Measurements from ENCODE around the gene USP24. TPM values are rescaled to one million over a fixed set of nuclear protein-coding genes. Genes with fewer than 3 reads are reported as not detected.
"Not testable (repeated sequence)": the region's sequence is repeated elsewhere in the genome, so short reads cannot be mapped to it uniquely, and the experiment has no call there.

Gene USP24
- polyA plus RNA-seq, 1 experiment = 8.4 TPM

DNA sequence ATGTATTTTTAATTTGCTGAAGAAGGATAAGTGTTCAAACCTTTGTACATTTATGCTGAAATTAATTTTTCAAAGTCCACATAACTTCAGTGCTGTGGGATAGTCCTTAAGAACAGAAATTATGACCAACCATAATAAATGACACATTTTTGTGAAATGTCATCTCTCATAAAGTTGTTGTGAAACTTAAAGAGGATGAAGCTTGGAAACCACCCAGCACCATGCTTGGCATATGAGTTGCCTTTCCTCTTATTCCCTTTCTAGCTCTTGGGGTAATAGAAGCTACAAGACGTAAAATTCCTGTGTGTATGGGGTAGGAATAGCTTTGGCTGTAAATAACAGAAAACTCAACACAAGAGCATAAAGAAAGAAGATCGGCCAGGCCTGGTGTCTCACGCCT is 18.9 kb upstream of the USP24 start:
- Histone ChIP-seq H3K36me3 (ENCODE audit: control insufficient read depth, insufficient read depth, low read length) (no peaks in the 10 kb centered on the region), H3K4me3 (ENCODE audit: low read depth, low read length) (no peak overlapping the region), H3K27me3 (ENCODE audit: control insufficient read depth, insufficient read depth, low read length) (no peaks in the 10 kb centered on the region)
- DNase-seq (ENCODE audit: low read depth) = no peak
- TF ChIP-seq, protein P1, sequence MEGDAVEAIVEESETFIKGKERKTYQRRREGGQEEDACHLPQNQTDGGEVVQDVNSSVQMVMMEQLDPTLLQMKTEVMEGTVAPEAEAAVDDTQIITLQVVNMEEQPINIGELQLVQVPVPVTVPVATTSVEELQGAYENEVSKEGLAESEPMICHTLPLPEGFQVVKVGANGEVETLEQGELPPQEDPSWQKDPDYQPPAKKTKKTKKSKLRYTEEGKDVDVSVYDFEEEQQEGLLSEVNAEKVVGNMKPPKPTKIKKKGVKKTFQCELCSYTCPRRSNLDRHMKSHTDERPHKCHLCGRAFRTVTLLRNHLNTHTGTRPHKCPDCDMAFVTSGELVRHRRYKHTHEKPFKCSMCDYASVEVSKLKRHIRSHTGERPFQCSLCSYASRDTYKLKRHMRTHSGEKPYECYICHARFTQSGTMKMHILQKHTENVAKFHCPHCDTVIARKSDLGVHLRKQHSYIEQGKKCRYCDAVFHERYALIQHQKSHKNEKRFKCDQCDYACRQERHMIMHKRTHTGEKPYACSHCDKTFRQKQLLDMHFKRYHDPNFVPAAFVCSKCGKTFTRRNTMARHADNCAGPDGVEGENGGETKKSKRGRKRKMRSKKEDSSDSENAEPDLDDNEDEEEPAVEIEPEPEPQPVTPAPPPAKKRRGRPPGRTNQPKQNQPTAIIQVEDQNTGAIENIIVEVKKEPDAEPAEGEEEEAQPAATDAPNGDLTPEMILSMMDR (IDR thresholded peaks at IDR 0.05; ENCODE audit: insufficient read depth, low read depth, low read length) = no peak
- CTCF ChIA-PET = interaction anchor here (1.3 kb wide), 1 partner anchor 15 kb away, joined by 5 read pairs; no protein-coding TSS in a partner anchor
- POLR2A ChIA-PET = no interaction called here

DNA sequence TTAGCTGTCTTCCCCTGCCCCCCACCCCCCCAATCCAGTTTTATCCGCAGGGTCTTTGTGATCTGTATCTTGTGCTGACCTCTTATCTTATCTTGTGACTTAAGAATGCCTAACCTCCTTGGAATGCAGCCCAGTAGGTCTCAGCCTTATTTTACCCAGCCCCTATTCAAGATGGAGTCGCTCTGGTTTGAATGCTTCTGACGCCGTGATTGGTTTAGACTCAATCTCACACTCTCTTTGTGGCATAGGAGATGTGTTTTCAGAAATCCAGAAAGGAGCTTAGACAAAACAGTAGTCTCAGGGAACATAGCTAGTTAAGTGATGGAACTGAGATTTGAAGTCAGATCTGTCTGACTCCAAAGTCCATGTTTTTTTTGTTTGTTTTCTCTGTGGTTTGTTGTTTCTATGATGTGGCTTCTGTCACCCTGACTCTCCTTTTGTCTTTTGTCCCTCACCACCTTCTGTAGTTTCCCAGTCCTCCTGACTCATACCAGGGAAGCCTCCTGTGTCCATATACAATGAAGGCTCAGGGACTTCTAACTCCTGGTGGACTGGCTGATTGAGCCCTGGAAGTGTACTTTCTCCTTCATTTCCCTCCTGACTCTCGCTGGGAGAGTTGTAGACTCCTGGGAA is 18.1 kb upstream of the USP24 start:
- TF ChIP-seq, protein P1 (IDR thresholded peaks at IDR 0.05; ENCODE audit: insufficient read depth, low read depth, low read length) = no peak
- ChIA-PET POLR2A (no interaction called here), CTCF (no interaction called here)
- Histone ChIP-seq H3K4me3 (ENCODE audit: low read depth, low read length) (no peak overlapping the region), H3K36me3 (ENCODE audit: control insufficient read depth, insufficient read depth, low read length) (no peaks in the 10 kb centered on the region), H3K27me3 (ENCODE audit: control insufficient read depth, insufficient read depth, low read length) (no peaks in the 10 kb centered on the region)
- no peak for DNase-seq (ENCODE audit: low read depth)

DNA sequence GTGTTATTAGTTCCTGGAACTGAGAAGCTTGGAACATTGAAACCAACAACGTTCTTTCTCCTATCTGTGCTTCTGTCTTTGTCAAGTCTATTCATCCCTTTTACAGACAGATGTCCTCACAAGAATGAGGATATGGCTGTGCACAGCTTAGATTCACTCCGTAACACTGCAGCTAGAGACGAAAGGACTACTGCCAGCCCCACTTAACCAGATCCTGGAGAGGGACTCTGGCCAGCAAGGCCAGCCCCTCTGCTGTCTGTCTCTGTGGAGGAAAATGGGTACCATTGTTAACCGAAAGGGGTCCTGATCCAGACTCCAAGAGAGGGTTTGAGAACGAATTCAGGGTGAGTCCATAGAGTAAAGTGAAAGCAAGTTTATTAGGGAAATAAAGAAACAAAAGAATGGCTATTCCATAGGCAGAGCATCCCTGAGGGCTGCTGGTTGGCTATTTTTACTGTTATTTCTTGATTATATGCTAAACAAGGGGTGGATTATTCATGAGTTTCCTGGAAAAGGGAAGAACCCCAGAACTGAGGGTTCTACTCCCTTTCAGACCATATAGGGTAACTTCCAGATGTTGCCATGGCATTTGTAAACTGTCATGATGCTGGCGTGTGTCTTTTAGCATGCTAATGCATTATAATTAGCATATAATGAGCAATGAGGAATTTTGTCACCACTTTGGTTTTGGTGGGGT is 17.4 kb upstream of the USP24 start:
- ChIA-PET POLR2A (interaction anchor here (0.5 kb wide), 1 partner anchor 109 kb away, joined by 3 read pairs; no protein-coding TSS in a partner anchor), CTCF (no interaction called here)
- no peak for DNase-seq (ENCODE audit: low read depth)

DNA sequence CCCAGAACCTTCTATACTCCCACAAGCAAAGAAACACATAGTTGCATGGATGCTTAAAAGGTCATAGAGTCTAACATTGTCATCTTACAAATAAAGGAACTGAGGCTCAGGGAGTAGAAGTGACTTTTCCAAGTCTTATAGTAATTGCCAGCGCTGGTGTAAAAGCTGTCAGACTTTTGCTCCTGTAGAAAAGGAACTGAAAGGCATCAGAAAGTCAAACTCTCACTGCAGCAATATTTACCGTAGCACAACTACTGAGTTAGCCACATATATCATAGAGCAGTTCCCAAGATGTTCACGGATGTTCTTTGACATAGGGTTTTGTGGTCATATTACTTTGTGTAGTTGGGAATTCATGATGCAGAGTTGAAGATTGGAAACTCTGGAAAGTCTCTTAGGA is 16.6 kb upstream of the USP24 start:
- ChIA-PET CTCF (no interaction called here), POLR2A (no interaction called here)
- no peaks in the 10 kb centered on the region for H3K27me3 ChIP-seq (ENCODE audit: control insufficient read depth, insufficient read depth, low read length)
- DNase-seq (ENCODE audit: low read depth) = no peak
- TF ChIP-seq, protein P1 (IDR thresholded peaks at IDR 0.05; ENCODE audit: insufficient read depth, low read depth, low read length) = no peak
- H3K36me3 ChIP-seq (ENCODE audit: control insufficient read depth, insufficient read depth, low read length) = no peaks in the 10 kb centered on the region
- H3K4me3 ChIP-seq (ENCODE audit: low read depth, low read length) = no peak overlapping the region

More for the DNA sequence above, 17.4 kb upstream of the USP24 start:
- TF ChIP-seq, protein P1 (IDR thresholded peaks at IDR 0.05; ENCODE audit: insufficient read depth, low read depth, low read length) = no peak
- H3K27me3 ChIP-seq (ENCODE audit: control insufficient read depth, insufficient read depth, low read length) = no peaks in the 10 kb centered on the region
- no peak overlapping the region for H3K4me3 ChIP-seq (ENCODE audit: low read depth, low read length)
- H3K36me3 ChIP-seq (ENCODE audit: control insufficient read depth, insufficient read depth, low read length) = no peaks in the 10 kb centered on the region

DNA sequence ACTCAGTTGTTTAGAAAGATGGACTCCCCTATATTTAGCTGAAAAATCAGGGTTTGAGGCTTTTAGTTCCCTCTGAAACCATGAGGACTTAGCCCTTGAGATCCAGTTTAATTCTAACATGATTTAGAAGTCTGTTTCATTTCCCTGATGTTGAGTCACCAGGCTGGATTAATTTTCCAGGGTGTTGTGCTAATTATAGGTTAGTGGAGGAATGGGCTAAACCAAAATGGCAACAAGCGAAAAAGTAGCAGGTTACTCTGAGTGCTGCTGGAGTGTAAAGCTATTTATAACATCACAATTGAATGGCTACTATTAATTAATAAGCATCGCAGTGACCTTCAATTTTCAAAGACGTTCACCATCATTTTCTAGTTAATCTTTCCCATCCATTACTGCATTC is 15.5 kb upstream of the USP24 start:
- DNase-seq (ENCODE audit: low read depth) = no peak
- Histone ChIP-seq H3K36me3 (ENCODE audit: control insufficient read depth, insufficient read depth, low read length) (no peaks in the 10 kb centered on the region), H3K27me3 (ENCODE audit: control insufficient read depth, insufficient read depth, low read length) (no peaks in the 10 kb centered on the region), H3K4me3 (ENCODE audit: low read depth, low read length) (no peak overlapping the region)
- ChIA-PET POLR2A (no interaction called here), CTCF (interaction anchor here (0.6 to 1.3 kb wide), 3 partner anchors 14 to 46 kb away, joined by 3 to 4 read pairs (median 3); no protein-coding TSS in a partner anchor)
- TF ChIP-seq, protein P1 (IDR thresholded peaks at IDR 0.05; ENCODE audit: insufficient read depth, low read depth, low read length) = no peak

DNA sequence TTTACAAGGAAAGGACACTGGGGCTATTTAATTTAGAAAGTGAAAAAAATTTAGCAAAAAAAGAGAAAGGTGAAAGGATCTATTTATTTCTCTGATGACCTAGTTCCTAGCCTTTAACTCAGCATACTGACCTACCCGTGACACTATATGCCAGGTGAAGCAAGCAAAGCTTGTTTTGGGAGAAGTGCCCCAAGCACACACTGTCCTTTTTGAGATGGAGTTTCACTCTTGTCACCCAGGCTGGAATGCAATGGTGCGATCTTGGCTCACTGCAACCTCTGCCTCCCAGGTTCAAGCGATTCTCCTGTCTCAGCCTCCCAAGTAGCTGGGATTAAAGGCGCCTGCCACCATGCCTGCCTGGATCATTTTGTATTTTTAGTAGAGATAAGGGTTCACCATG is 14.6 kb upstream of the USP24 start:
- DNase-seq (ENCODE audit: low read depth); H3K36me3 ChIP-seq (ENCODE audit: control insufficient read depth, insufficient read depth, low read length); H3K4me3 ChIP-seq (ENCODE audit: low read depth, low read length); H3K27me3 ChIP-seq (ENCODE audit: control insufficient read depth, insufficient read depth, low read length): not testable (repeated sequence)
- ChIA-PET POLR2A (interaction anchor here (1.5 kb wide), 1 partner anchor 16 kb away, joined by 5 read pairs; no protein-coding TSS in a partner anchor), CTCF (interaction anchor here (0.7 to 1.3 kb wide), 4 partner anchors 13 to 47 kb away, joined by 3 to 4 read pairs (median 4); no protein-coding TSS in a partner anchor)
